Activated CD8-positive, alpha-beta memory T cell treated with anti-CD3 and anti-CD28 coated beads, Interleukin-2, amount 50 U/mL, for 48 hours (primary cell): ENCODE results near the gene KANSL3.
"Not testable (repeated sequence)": the region's sequence is repeated elsewhere in the genome, so short reads cannot be mapped to it uniquely, and the experiment has no call there.

ENCODE experiments used
- DNase-seq: peaks from one replicate; pipeline ENCODE4 v3.0.0-alpha.2; 2020

KANSL3 gene

GRCh38 chr2:96638144-96639121 lies at the start of gene KANSL3:
KANSL3 (minus strand) TSS chr2:96638312; CDS start chr2:96637135, 1,177 bp downstream.
- peak; percentile 96 for DNase-seq

- no peak for DNase-seq
Observed at GRCh38 chr2:96687266-96687665, 49.2 kb upstream of the KANSL3 start.

GRCh38 chr2:96685577-96686459 lies 47.7 kb upstream of the KANSL3 start:
- DNase-seq, result no peak

GRCh38 chr2:96684883-96685576 lies 46.9 kb upstream of the KANSL3 start:
- no peak for DNase-seq

GRCh38 chr2:96683972-96684820 lies 46.1 kb upstream of the KANSL3 start:
- no peak for DNase-seq

- DNase-seq, result no peak
Observed at GRCh38 chr2:96683307-96683706, 45.2 kb upstream of the KANSL3 start.

- DNase-seq, result no peak
Observed at GRCh38 chr2:96681540-96681939, 43.4 kb upstream of the KANSL3 start.

- no peak for DNase-seq
Observed at GRCh38 chr2:96680561-96681141, 42.5 kb upstream of the KANSL3 start.

- no peak for DNase-seq
Observed at GRCh38 chr2:96679848-96680247, 41.7 kb upstream of the KANSL3 start.

- no peak for DNase-seq
Observed at GRCh38 chr2:96669539-96670215, 31.6 kb upstream of the KANSL3 start.

GRCh38 chr2:96668771-96669170 lies 30.7 kb upstream of the KANSL3 start:
- DNase-seq, result no peak

GRCh38 chr2:96665717-96666116 lies 27.6 kb upstream of the KANSL3 start:
- not testable (repeated sequence) for DNase-seq

- DNase-seq, result no peak
Observed at GRCh38 chr2:96665083-96665569, 27.0 kb upstream of the KANSL3 start.

GRCh38 chr2:96664366-96664925 lies 26.3 kb upstream of the KANSL3 start:
- DNase-seq, result no peak

GRCh38 chr2:96663829-96664228 lies 25.7 kb upstream of the KANSL3 start:
- DNase-seq, result no peak

- DNase-seq, result no peak
Observed at GRCh38 chr2:96663177-96663576, 25.1 kb upstream of the KANSL3 start.

- DNase-seq, result no peak
Observed at GRCh38 chr2:96662360-96662759, 24.2 kb upstream of the KANSL3 start.

- DNase-seq, result no peak
Observed at GRCh38 chr2:96661324-96661723, 23.2 kb upstream of the KANSL3 start.

GRCh38 chr2:96656540-96656939 lies 18.4 kb upstream of the KANSL3 start:
- DNase-seq, result no peak

- DNase-seq, result no peak
Observed at GRCh38 chr2:96655526-96655925, 17.4 kb upstream of the KANSL3 start.
